NCI-H2227 treated with DMSO at 0.1 percent for 48 hours (cell line): Measurements from ENCODE around the gene ADGRL3.
"Not testable (repeated sequence)": the region's sequence is repeated elsewhere in the genome, so short reads cannot be mapped to it uniquely, and the experiment has no call there.

Experiments used
- DNase-seq: peaks from one replicate; lab custom pipeline; 2025; lab: John Stamatoyannopoulos, UW

Gene ADGRL3

DNA sequence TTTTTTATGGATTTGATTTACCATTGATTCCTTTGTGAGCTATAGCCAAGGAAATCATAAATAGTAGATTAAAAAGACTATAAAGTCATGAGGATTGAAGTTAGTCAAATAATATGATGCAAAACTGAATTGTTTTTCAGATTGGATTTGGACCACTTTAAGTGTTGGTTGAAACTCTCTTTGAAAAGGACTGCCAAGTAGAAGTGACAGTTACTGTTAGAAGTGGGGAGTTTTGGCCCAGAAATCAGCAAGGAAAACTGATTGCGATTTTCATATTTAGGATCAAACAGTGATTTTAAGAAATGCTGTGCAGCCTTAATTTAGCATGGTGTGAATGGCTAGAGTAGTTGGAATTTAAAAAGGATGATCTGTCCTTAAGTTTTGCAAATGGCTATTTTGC lies 4.9 kb downstream of the ADGRL3 start:
- no peak for DNase-seq

GRCh38 chr4:61207156-61207555 lies 7.0 kb downstream of the ADGRL3 start:
- not testable (repeated sequence) for DNase-seq

- no peak for DNase-seq
Measured at GRCh38 chr4:61210186-61210939, 10.2 kb downstream of the ADGRL3 start.

- DNase-seq = no peak
Measured at GRCh38 chr4:61211781-61212180, 11.7 kb downstream of the ADGRL3 start.

DNA sequence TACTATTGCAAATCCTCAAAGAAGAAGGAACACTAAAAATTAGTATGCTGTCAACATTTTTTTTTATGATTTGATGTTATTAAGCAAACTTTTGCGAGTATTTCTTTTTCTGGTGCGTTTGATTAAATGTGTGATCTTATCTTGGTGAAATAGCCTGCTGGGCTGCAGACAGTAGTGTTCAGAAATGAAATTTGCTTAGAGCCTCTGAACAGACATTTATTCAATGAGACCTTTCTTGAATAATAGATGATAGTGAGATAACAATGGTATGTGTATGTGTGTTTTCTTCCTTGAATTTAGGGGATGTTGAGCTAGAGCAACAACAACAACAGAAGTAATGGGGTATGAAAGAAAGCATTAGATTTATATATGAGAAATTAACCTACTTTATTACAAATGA lies 12.7 kb downstream of the ADGRL3 start:
- no peak for DNase-seq

DNA sequence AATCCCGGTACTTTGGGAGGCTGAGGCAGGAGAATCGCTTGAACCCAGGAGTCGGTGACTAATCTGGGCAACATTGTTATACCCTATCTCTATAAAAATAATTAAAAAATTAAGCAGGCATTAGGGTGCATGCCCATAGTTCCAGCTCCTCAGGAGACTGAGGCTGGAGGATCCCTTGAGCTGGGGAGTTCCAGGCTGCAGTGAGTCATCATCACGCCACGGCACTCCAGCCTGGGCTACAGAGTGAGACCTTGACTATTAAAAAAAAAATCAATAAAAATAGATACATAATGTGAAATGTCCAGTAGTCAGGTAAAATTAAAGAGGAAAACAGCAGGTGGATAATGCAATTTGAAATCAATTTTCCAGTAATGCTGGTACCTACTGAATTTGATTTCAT lies 14.6 kb downstream of the ADGRL3 start:
- DNase-seq = no peak

GRCh38 chr4:61217222-61217621 lies 17.1 kb downstream of the ADGRL3 start:
- no peak for DNase-seq

GRCh38 chr4:61220556-61220955 lies 20.4 kb downstream of the ADGRL3 start:
- DNase-seq = no peak

DNA sequence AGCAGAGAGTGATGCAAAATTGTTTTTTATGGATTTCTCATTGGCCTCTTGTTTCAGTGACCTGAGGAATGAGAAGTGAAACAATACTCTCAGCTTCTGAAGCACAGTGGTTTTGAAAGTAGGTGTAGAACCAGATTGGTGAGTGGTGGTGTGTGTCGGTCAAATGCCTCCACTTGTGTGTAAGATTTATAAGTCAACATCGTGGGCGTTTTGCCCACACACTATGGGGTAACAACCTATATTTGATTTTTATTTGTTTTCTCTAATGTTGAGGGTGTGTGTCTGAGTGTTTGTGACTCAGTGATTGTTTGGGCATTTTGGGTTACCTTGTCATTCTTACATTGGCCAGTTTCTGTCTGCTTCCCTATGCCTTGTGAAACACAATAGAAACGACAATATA lies 23.3 kb downstream of the ADGRL3 start:
- no peak for DNase-seq

DNA sequence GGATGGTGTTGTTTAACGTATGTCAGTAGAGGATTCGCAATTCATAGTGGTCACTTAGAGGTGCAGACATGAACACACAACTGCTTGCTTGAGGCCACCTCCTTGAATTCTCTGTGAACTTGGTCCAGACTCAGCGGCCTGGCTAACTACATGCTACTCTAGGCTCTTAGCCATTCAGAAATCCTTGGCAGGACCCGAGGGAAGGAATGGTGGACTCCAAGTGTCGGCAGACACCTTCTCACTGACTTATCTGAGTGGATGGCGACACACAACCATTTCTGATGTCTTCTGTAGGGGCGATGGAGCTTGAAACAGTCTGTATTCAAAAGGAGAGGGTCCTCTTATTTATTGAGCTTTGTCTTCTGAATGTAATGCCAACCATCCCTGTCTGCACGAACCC lies 24.4 kb downstream of the ADGRL3 start:
- no peak for DNase-seq

DNA sequence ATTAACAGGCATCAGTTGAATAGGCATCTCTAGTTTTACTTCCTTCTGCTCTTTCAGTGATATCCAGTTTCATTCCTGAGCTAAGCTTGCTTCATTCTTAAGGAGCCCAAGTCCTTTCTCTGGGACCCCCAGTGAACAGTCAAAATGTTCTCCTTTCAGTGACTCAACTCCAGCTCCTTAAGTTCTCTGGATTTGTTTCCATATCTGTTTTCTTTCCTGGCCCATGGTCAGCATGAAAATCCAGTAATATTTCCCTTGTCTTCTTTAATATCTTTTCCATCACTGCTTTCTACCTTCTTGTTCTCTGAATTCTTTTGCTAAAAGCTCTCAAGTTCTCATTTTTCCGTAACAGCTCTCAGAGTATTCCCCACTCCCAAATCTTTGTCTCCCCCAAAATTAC lies 25.5 kb downstream of the ADGRL3 start:
- no peak for DNase-seq

DNA sequence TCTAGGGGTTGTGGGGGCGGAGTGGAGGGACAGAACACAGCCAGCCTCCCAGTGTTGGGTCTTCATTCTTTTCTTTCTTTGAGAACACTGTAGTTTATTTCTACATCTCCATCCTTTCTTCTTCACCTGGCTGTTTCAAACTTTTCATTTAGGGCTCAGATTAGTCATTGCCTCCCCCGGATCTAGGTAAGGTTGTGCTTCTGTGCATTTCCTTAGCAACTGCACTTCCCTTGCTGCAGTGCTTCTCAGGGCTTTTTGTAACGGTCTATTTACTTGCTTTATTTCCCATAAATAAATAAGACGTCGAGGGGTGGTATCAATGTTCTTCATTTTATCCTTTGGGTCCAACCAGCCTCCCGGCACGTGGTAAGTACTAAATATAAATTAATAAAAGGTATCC lies 31.3 kb downstream of the ADGRL3 start:
- no peak for DNase-seq

GRCh38 chr4:61239250-61239649 lies 39.1 kb downstream of the ADGRL3 start:
- no peak for DNase-seq

DNA sequence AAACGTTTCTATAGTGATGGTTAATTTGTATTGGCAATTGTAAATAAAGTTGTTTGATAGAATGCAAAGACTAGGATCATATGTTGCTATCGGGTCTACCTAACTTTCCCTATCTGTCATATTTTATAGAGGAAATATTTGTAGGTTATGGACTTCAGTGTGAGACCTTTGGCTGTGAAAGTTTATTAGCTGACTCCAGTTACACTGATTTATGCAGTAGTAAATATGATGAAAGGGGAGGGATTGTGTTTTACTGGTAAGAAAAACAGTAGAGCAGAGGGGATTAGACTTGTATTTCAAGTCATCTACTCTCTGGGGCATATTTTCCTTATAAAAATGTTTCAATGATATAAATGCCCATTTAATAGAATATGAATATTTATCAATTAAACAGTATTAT lies 43.8 kb downstream of the ADGRL3 start:
- no peak for DNase-seq

GRCh38 chr4:61245069-61245714 lies 45.1 kb downstream of the ADGRL3 start:
- DNase-seq = no peak

- DNase-seq = no peak
Measured at GRCh38 chr4:61246034-61246433, 45.9 kb downstream of the ADGRL3 start.

DNA sequence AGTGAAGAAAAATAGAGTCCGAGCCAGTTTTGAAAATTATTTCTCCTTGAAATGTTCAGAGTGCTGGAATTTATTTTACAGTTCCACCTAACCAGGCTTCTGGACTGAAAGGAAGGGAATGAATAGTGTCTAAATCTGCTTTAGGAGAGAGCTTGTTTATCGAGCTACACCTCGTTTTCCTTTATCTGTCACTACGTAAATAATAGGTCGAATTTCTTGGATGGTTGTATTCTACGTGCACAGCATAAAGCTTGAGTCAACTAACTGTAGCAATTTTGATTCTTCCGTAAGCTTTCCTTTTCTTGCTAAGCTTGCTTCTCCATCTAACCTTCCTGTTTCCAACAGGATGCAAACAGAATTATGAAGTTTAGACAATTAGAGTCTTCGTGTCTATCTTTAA lies 48.6 kb downstream of the ADGRL3 start:
- DNase-seq = no peak

DNA sequence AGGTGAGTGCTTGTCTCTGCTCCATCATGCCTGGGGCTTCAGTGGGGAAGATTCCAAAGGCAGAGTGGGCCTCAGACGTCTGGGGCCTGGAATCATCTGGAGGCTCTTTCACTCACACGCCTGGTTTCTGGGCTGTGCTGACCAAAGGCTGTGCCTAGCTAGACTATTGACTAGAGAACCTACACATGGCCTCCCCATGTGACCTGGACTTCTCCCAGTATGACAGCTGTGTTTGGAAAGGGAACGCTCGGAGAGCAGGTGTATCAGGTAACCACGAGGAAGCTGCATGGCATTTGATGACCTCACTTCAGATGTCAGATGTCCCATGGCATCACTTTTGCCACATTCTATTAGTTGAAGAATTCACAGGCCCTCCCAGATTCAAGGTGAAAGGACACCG lies 51.0 kb downstream of the ADGRL3 start:
- DNase-seq = no peak

DNA sequence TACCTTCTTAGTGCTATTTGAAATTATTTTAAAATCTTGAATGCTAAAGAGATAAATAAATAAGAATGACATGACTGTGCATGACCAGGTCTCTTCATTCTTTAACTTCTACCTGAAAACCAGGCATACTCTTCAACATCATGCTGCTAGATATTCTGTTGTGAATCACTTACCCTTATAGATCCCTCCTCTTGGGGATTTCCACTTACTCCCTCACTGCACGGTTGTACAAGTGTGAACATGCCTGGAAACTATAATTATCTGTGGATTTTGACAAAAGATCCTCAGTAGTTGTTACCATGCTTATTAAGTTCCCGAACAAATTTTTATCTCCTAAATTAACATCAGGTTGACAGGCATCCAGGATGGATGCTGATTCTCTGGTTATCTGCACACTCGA lies 54.3 kb downstream of the ADGRL3 start:
- no peak for DNase-seq

GRCh38 chr4:61273233-61273632 lies 73.1 kb downstream of the ADGRL3 start:
- no peak for DNase-seq

DNA sequence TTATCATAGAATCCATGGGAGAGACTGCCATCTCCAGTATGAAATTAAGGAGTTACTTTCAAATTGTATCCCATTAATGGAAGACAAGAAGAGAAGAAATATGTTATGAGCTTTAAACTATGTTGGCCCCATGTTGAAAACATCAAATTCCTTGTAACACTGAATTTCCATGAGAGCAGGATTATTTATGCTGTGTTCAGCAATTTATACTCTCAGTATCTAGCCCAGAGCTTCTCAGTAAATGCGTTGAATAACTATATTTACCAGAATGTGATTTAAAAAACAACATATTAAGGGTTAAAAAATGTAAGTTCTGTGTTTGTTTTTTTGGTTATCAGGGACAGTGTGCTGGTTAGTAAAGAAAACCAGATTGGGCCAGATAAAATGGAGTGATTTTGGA lies 74.2 kb downstream of the ADGRL3 start:
- no peak for DNase-seq

- no peak for DNase-seq
Measured at GRCh38 chr4:61275241-61275640, 75.1 kb downstream of the ADGRL3 start.

GRCh38 chr4:61276029-61276428 lies 75.9 kb downstream of the ADGRL3 start:
- no peak for DNase-seq
